ENCODE data around the gene PLSCR1.
A peak's percentile ranks its signal among the peaks of the same experiment; 100 is the strongest.

Gene PLSCR1

GRCh38 chr3:146581080-146581601 is 36.7 kb upstream of the PLSCR1 start:
- H3K4me3 ChIP-seq (ENCODE audit: low read depth, low read length), result no peak overlapping the region
- DNase-seq (ENCODE audit: low read depth), result no peak
- no peak for TF ChIP-seq CTCF (IDR thresholded peaks at IDR 0.05; ENCODE audit: insufficient read depth, low read depth, low read length, missing control alignments)

- H3K4me3 ChIP-seq (ENCODE audit: low read depth, low read length), result no peak overlapping the region
- peak; percentile 16 for TF ChIP-seq CTCF (IDR thresholded peaks at IDR 0.05; ENCODE audit: insufficient read depth, low read depth, low read length, missing control alignments)
- DNase-seq (ENCODE audit: low read depth), result peak; percentile 50
Observed at GRCh38 chr3:146577662-146578061, 33.3 kb upstream of the PLSCR1 start.

- no peak for DNase-seq (ENCODE audit: low read depth)
- TF ChIP-seq CTCF (IDR thresholded peaks at IDR 0.05; ENCODE audit: insufficient read depth, low read depth, low read length, missing control alignments), result no peak
- no peak overlapping the region for H3K4me3 ChIP-seq (ENCODE audit: low read depth, low read length)
Observed at GRCh38 chr3:146575636-146576035, 31.2 kb upstream of the PLSCR1 start.

GRCh38 chr3:146574173-146574572 is 29.8 kb upstream of the PLSCR1 start:
- TF ChIP-seq CTCF (IDR thresholded peaks at IDR 0.05; ENCODE audit: insufficient read depth, low read depth, low read length, missing control alignments), result no peak
- H3K4me3 ChIP-seq (ENCODE audit: low read depth, low read length), result no peak overlapping the region
- DNase-seq (ENCODE audit: low read depth), result no peak

- no peak overlapping the region for H3K4me3 ChIP-seq (ENCODE audit: low read depth, low read length)
- no peak for TF ChIP-seq CTCF (IDR thresholded peaks at IDR 0.05; ENCODE audit: insufficient read depth, low read depth, low read length, missing control alignments)
- DNase-seq (ENCODE audit: low read depth), result no peak
Observed at GRCh38 chr3:146569314-146569713, 24.9 kb upstream of the PLSCR1 start.

GRCh38 chr3:146566138-146566537 is 21.7 kb upstream of the PLSCR1 start:
- DNase-seq (ENCODE audit: low read depth), result no peak
- H3K4me3 ChIP-seq (ENCODE audit: low read depth, low read length), result no peak overlapping the region
- no peak for TF ChIP-seq CTCF (IDR thresholded peaks at IDR 0.05; ENCODE audit: insufficient read depth, low read depth, low read length, missing control alignments)

GRCh38 chr3:146561879-146562278 is 17.5 kb upstream of the PLSCR1 start:
- no peak for TF ChIP-seq CTCF (IDR thresholded peaks at IDR 0.05; ENCODE audit: insufficient read depth, low read depth, low read length, missing control alignments)
- no peak for DNase-seq (ENCODE audit: low read depth)
- H3K4me3 ChIP-seq (ENCODE audit: low read depth, low read length), result no peak overlapping the region

Data from GM12865 (cell line).